OCI-LY7 (cell line): ENCODE data around the gene BRMS1.

Source experiments
- CTCF ChIP-seq: fragments of 200-600 bp; sonication (generic); conservative IDR thresholded peaks from 2 replicates; pipeline ENCODE4 v1.5.1; 2014; ENCODE audit warnings: mild to moderate bottlenecking, antibody characterized with exemption, low read length, moderate library complexity, mixed read lengths
- EZH2phosphoT487 ChIP-seq: fragments of 200-600 bp; sonication (generic); IDR thresholded peaks from 2 replicates; pipeline ENCODE4 v1.6.1; 2018; ENCODE audit warnings: low read depth, borderline replicate concordance, mild to moderate bottlenecking, mixed run types, antibody characterized with exemption, low read length, moderate library complexity, mixed read lengths

- TF ChIP-seq CTCF (no peak), EZH2phosphoT487 (no peak)
Measured at GRCh38 chr11:66331542-66332370, 13.1 kb downstream of the BRMS1 start.
